ENCODE data around the gene MAP2K3. TPM values are rescaled to one million over a fixed set of nuclear protein-coding genes. Genes with fewer than 3 reads are reported as not detected.

MAP2K3 gene
- polyA plus RNA-seq, 1 experiment: 41.8 TPM

DNA sequence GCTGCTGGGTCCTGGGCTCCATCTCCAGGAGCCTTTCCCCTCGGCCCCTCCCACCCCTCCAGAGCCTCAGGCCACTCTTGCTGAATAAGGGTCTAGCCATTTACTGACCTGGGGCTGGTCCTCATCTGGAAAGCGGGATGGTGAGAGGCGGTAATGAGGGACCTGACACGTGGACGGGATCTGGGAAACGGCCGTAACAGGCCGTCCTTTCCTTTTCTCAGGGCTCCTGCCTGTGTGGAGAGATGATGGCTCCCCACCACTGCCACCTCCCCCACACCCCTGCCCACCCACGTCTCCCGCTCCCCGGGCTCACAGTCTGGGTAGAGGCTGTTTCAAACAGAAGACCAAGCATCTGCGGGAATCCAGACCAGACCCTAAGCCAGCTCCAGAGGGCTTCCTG is 71.1 kb downstream of the MAP2K3 start:
- CTCF ChIA-PET: no interaction called here
- peaks cover 7% of the 10 kb centered on the region for H3K27me3 ChIP-seq (ENCODE audit: control insufficient read depth, insufficient read depth, low read length)
- H3K36me3 ChIP-seq (ENCODE audit: control insufficient read depth, insufficient read depth, low read length): no peaks in the 10 kb centered on the region
- no peak for DNase-seq (ENCODE audit: low read depth)
- POLR2A ChIA-PET: no interaction called here
- no peak for TF ChIP-seq CTCF (IDR thresholded peaks at IDR 0.05; ENCODE audit: insufficient read depth, low read depth, low read length)
- H3K4me3 ChIP-seq (ENCODE audit: low read depth, low read length): no peak overlapping the region

DNA sequence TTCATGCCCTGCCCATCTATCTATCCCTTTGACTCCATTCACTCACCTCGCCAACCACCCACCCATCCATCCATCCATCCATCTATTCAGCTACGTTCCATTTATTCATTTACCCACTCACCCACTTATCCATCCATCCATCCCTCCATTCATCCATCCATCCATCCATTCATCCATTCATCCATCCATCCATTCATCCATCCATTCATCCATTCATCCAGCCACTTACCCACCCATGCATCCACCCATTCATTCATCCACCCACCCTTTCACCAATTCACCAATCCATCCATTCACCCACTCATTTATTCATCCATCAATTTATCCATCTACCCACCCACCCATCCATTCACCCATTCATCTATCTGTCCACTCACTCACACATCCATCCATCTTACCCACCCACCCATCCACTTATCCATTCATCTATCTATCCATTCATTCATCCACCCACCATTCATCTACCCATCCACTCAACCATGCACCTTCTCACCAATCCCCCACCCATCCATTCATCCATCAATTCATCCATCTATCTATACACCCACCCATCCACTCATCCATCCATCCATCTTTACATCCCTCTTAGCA is 72.1 kb downstream of the MAP2K3 start:
- H3K4me3 ChIP-seq (ENCODE audit: low read depth, low read length): no peak overlapping the region
- no peak for DNase-seq (ENCODE audit: low read depth)
- CTCF ChIA-PET: no interaction called here
- peaks cover 7% of the 10 kb centered on the region for H3K27me3 ChIP-seq (ENCODE audit: control insufficient read depth, insufficient read depth, low read length)
- TF ChIP-seq CTCF (IDR thresholded peaks at IDR 0.05; ENCODE audit: insufficient read depth, low read depth, low read length): no peak
- no peaks in the 10 kb centered on the region for H3K36me3 ChIP-seq (ENCODE audit: control insufficient read depth, insufficient read depth, low read length)
- POLR2A ChIA-PET: no interaction called here

- TF ChIP-seq CTCF (IDR thresholded peaks at IDR 0.05; ENCODE audit: insufficient read depth, low read depth, low read length): no peak
- ChIA-PET POLR2A (no interaction called here), CTCF (no interaction called here)
- no peaks in the 10 kb centered on the region for H3K36me3 ChIP-seq (ENCODE audit: control insufficient read depth, insufficient read depth, low read length)
- no peak overlapping the region for H3K4me3 ChIP-seq (ENCODE audit: low read depth, low read length)
- DNase-seq (ENCODE audit: low read depth): no peak
- peaks cover 7% of the 10 kb centered on the region for H3K27me3 ChIP-seq (ENCODE audit: control insufficient read depth, insufficient read depth, low read length)
These were observed 72.8 kb downstream of the MAP2K3 start for GRCh38 chr17:21357281-21357680.

DNA sequence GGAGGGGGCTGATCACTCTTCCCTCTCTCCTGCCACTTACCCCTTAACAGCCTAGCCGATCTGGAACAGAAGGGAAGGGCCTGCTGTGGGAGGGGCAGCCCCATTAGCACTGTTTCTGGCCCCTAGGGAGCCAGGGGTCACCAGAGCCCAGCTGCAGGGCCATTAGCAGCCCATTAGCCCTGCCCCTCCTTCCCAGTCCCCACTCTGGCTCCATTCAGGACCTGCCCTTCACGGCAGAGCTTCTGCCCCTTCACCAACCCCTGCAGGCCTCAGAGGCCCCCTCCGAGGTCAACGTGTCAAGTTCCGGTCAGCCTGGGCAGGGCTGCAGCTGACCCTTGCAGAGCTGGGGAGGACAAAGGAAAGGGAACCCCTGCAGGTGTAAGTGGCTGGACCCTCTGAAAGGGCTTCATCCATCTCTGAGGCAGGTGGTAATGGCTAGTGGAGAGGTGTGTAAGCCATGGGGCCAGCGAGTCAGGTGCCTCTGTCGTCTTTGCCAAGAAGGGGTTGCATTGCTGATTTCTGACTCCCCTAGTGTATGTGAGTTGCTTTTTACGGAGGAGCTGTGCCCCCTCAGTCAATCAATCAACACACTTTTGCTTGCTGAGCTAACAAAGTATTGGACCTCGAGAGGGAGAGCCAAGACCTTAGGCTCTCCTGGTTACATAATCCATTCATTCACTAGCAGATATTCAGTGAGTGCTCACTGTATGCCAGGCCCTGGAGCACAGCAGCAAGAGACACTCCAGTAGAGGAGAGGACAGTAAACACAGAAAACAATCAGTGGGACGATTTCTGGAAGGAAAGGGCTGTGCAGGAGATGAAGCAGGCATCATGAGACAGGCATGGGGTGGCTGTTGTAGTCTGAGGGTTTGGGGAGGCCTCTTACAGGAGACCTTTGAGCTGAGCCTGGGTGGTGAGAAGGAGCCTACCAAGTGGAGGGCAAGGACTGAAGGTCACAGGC is 73.5 kb downstream of the MAP2K3 start:
- Histone ChIP-seq H3K36me3 (ENCODE audit: control insufficient read depth, insufficient read depth, low read length) (no peaks in the 10 kb centered on the region), H3K4me3 (ENCODE audit: low read depth, low read length) (no peak overlapping the region), H3K27me3 (ENCODE audit: control insufficient read depth, insufficient read depth, low read length) (peaks cover 6% of the 10 kb centered on the region)
- no peak for TF ChIP-seq CTCF (IDR thresholded peaks at IDR 0.05; ENCODE audit: insufficient read depth, low read depth, low read length)
- no peak for DNase-seq (ENCODE audit: low read depth)
- CTCF ChIA-PET: no interaction called here
- POLR2A ChIA-PET: no interaction called here

DNA sequence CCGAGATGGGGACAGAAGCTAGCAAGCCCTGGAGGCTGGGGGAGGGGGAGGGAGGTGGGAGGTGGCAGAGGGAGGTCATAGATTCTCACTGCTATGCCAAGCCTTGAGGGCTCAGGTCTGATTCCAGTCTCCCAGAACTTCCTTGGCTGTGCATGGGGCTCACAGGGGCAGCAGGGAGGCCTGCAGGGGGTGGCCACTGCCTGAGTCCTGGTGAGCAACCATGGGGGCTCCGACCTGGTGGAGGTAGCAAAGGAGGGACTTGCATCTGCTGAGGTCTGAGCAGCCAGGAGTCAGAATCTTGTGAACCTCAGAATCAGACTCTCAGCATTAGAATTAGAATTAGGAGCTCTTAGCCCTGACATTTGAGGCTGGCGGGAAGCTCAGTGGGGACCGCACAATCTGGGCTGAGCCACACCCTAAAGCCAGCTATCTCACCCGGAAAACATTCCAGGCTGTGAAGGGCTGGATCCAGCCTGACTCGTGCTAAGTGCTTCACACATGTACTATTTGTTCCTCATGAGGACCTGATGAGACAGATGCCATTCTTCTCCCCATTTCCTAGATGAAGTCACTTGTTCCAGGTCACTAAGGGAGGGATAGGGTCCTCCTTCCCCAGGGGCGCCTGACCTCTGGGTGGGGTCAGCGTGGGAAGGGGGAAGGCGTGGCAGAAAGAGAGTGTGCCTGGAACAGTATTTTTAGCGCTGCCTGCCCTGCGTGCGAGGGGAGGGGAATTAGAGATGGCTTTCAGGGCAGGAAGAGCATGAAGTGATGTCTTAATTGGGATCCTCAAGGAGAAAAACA is 74.4 kb downstream of the MAP2K3 start:
- ChIA-PET POLR2A (interaction anchor here (0.6 kb wide), 1 partner anchor 193 kb away, joined by 5 read pairs; no protein-coding TSS in a partner anchor), CTCF (no interaction called here)
- Histone ChIP-seq H3K4me3 (ENCODE audit: low read depth, low read length) (no peak overlapping the region), H3K36me3 (ENCODE audit: control insufficient read depth, insufficient read depth, low read length) (no peaks in the 10 kb centered on the region), H3K27me3 (ENCODE audit: control insufficient read depth, insufficient read depth, low read length) (peaks cover 5% of the 10 kb centered on the region)
- no peak for TF ChIP-seq CTCF (IDR thresholded peaks at IDR 0.05; ENCODE audit: insufficient read depth, low read depth, low read length)
- no peak for DNase-seq (ENCODE audit: low read depth)
